ENCODE measurements around the gene TRIM8. TPM values are rescaled to one million over a fixed set of nuclear protein-coding genes. Genes with fewer than 3 reads are reported as not detected.

TRIM8 gene
- total RNA-seq, 1 donor from 2014 or later = 31.4 TPM

- H3K9me3 Mint-ChIP-seq = no peaks in the 10 kb centered on the region
- Histone ChIP-seq H3K36me3 (no peaks in the 10 kb centered on the region), H3K27me3 (no peaks in the 10 kb centered on the region), H3K4me2 (no peak overlapping the region), H3K4me3 (no peak overlapping the region), H2AFZ (replicated peaks) (no peak overlapping the region), H3F3A (ENCODE audit: low read depth) (peaks cover 47% of the 10 kb centered on the region), H3K27ac (no peak overlapping the region), H3K4me1 (peaks cover 53% of the 10 kb centered on the region), H3K79me2 (ENCODE audit: low read depth) (no peaks in the 10 kb centered on the region), H3K9me3 (ENCODE audit: low read depth) (no peaks in the 10 kb centered on the region), H3K9ac (no peak overlapping the region), H4K20me1 (ENCODE audit: low read depth) (no peaks in the 10 kb centered on the region)
- H3K36me3 Mint-ChIP-seq = peaks cover 9% of the 10 kb centered on the region
- H3K27ac Mint-ChIP-seq = peak overlapping the region; percentile 78
- DNase-seq (ENCODE audit: low spot score) = no peak
- H3K4me1 Mint-ChIP-seq = peaks cover 65% of the 10 kb centered on the region
- TF ChIP-seq EZH2 (IDR thresholded peaks at IDR 0.05) (no peak), CTCF (IDR thresholded peaks at IDR 0.05) (no peak), EZH2phosphoT487 (IDR thresholded peaks at IDR 0.05) (no peak)
- peaks cover 16% of the 10 kb centered on the region for H3K27me3 Mint-ChIP-seq (ENCODE audit: insufficient read depth, low read depth)
- peak overlapping the region; percentile 12 for H3K4me3 Mint-ChIP-seq
These were observed 11.7 kb upstream of the TRIM8 start for GRCh38 chr10:102632394-102633111.

DNA sequence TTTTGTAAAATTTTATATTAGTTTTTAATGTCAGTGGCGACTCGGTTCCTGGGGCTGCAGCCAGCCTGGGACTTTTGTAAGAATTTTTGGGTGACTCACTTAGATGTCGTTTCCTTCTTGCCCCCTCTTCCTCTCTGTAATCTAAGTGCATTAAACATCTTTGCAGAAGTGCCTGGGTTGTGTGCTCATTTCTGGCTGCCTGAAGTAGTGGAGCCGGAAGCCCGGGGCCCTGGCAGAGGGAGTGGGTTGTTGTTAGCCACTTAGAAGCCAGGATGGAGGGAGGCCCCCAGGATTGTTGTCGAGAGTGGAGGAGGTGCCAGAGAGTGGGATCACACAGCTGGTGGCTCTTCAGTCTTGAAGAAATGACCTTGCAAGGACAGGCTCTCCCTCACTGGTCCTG lies 11.0 kb upstream of the TRIM8 start:
- H3K9me3 Mint-ChIP-seq = no peaks in the 10 kb centered on the region
- H3F3A ChIP-seq (ENCODE audit: low read depth) = peaks cover 47% of the 10 kb centered on the region
- no peak for DNase-seq (ENCODE audit: low spot score)
- H3K4me2 ChIP-seq = no peak overlapping the region
- H3K4me3 ChIP-seq = no peak overlapping the region
- H3K4me1 ChIP-seq = peaks cover 45% of the 10 kb centered on the region
- H3K79me2 ChIP-seq (ENCODE audit: low read depth) = no peaks in the 10 kb centered on the region
- no peaks in the 10 kb centered on the region for H3K36me3 ChIP-seq
- peak overlapping the region; percentile 12 for H3K4me3 Mint-ChIP-seq
- H3K9me3 ChIP-seq (ENCODE audit: low read depth) = no peaks in the 10 kb centered on the region
- H3K27me3 Mint-ChIP-seq (ENCODE audit: insufficient read depth, low read depth) = peaks cover 15% of the 10 kb centered on the region
- peak overlapping the region; percentile 78 for H3K27ac Mint-ChIP-seq
- H3K36me3 Mint-ChIP-seq = peaks cover 8% of the 10 kb centered on the region
- H3K9ac ChIP-seq = no peak overlapping the region
- H2AFZ ChIP-seq (replicated peaks) = no peak overlapping the region
- no peaks in the 10 kb centered on the region for H3K27me3 ChIP-seq
- no peak overlapping the region for H3K27ac ChIP-seq
- no peaks in the 10 kb centered on the region for H4K20me1 ChIP-seq (ENCODE audit: low read depth)
- peaks cover 57% of the 10 kb centered on the region for H3K4me1 Mint-ChIP-seq
- TF ChIP-seq EZH2phosphoT487 (IDR thresholded peaks at IDR 0.05) (no peak), EZH2 (IDR thresholded peaks at IDR 0.05) (no peak), CTCF (IDR thresholded peaks at IDR 0.05) (no peak)

- no peak for DNase-seq (ENCODE audit: low spot score)
- H3K27me3 Mint-ChIP-seq (ENCODE audit: insufficient read depth, low read depth) = peaks cover 16% of the 10 kb centered on the region
- no peaks in the 10 kb centered on the region for H3K36me3 ChIP-seq
- peaks cover 52% of the 10 kb centered on the region for H3K4me1 Mint-ChIP-seq
- peaks cover 8% of the 10 kb centered on the region for H3K36me3 Mint-ChIP-seq
- H3K27ac Mint-ChIP-seq = peak overlapping the region; percentile 78
- no peaks in the 10 kb centered on the region for H3K9me3 Mint-ChIP-seq
- no peaks in the 10 kb centered on the region for H3K27me3 ChIP-seq
- peaks cover 40% of the 10 kb centered on the region for H3K4me1 ChIP-seq
- TF ChIP-seq CTCF (IDR thresholded peaks at IDR 0.05) (no peak), EZH2 (IDR thresholded peaks at IDR 0.05) (no peak), EZH2phosphoT487 (IDR thresholded peaks at IDR 0.05) (no peak)
- H3K4me3 ChIP-seq = no peak overlapping the region
- no peak overlapping the region for H3K4me2 ChIP-seq
- no peaks in the 10 kb centered on the region for H3K9me3 ChIP-seq (ENCODE audit: low read depth)
- no peaks in the 10 kb centered on the region for H3K79me2 ChIP-seq (ENCODE audit: low read depth)
- no peak overlapping the region for H3K27ac ChIP-seq
- no peak overlapping the region for H3K4me3 Mint-ChIP-seq
- no peak overlapping the region for H2AFZ ChIP-seq (replicated peaks)
- H3F3A ChIP-seq (ENCODE audit: low read depth) = peaks cover 47% of the 10 kb centered on the region
- no peaks in the 10 kb centered on the region for H4K20me1 ChIP-seq (ENCODE audit: low read depth)
- H3K9ac ChIP-seq = no peak overlapping the region
These were observed 10.4 kb upstream of the TRIM8 start for GRCh38 chr10:102633848-102634247.

All from neural progenitor cell (in vitro differentiated cells).